C4-2B (cell line): ENCODE measurements around the gene NFYC.

Experiments used
- ZFX ChIP-seq: fragments of 450-650 bp; IDR thresholded peaks from 2 replicates; pipeline ENCODE4 v1.6.1; 2017
- TF ChIP-seq, protein P1 (sequence below): fragments of 450-650 bp; conservative IDR thresholded peaks from 2 replicates; pipeline ENCODE4 v1.5.1; 2017; ENCODE audit warnings: mild to moderate bottlenecking

DNA sequence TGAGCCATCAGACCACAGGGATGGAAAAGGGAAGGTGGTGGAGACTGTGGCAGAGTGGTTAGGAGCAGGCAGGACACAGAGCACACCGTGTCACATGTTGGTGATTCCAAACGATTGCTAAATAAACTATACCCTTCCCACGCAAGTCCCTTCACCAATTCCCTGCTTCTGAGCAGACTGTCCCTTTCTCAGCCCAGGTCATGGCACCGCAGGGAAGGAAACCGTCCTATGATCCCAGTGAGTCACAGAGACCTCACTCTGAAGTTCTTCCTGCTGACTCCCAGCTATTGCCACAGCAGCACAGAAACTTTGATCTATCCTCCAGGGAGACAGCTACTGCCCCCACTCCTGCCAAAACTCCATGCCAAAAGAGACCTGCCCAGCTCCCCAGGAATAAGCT, 45.2 kb upstream of the NFYC start:
- TF ChIP-seq, protein P1, sequence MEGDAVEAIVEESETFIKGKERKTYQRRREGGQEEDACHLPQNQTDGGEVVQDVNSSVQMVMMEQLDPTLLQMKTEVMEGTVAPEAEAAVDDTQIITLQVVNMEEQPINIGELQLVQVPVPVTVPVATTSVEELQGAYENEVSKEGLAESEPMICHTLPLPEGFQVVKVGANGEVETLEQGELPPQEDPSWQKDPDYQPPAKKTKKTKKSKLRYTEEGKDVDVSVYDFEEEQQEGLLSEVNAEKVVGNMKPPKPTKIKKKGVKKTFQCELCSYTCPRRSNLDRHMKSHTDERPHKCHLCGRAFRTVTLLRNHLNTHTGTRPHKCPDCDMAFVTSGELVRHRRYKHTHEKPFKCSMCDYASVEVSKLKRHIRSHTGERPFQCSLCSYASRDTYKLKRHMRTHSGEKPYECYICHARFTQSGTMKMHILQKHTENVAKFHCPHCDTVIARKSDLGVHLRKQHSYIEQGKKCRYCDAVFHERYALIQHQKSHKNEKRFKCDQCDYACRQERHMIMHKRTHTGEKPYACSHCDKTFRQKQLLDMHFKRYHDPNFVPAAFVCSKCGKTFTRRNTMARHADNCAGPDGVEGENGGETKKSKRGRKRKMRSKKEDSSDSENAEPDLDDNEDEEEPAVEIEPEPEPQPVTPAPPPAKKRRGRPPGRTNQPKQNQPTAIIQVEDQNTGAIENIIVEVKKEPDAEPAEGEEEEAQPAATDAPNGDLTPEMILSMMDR, result no peak
- TF ChIP-seq ZFX, result no peak
